GM21526 (cell line): Measurements from ENCODE around the gene ANO6.

Experiments
- ATAC-seq: cut with Tn5 transposase; IDR thresholded peaks from one replicate; pipeline ENCODE4 v1.9.1; 2021; ENCODE audit warnings: moderate library complexity; ENCODE audit not compliant: unreplicated experiment, low FRiP score

The ANO6 gene

GRCh38 chr12:45429831-45430230 is 213.9 kb downstream of the ANO6 start:
- no peak for ATAC-seq

GRCh38 chr12:45431126-45431525 is 215.2 kb downstream of the ANO6 start:
- ATAC-seq: no peak

GRCh38 chr12:45432710-45433109 is 216.8 kb downstream of the ANO6 start:
- ATAC-seq: no peak

- ATAC-seq: no peak
Measured at GRCh38 chr12:45433441-45433868, 217.6 kb downstream of the ANO6 start.

GRCh38 chr12:45434094-45434493 is 218.2 kb downstream of the ANO6 start:
- ATAC-seq: no peak

GRCh38 chr12:45435945-45436710 is 220.2 kb downstream of the ANO6 start:
- ATAC-seq: no peak

- ATAC-seq: no peak
Measured at GRCh38 chr12:45439039-45439438, 223.1 kb downstream of the ANO6 start.

GRCh38 chr12:45446013-45446412 is 230.1 kb downstream of the ANO6 start:
- no peak for ATAC-seq

GRCh38 chr12:45458238-45458637 is 242.3 kb downstream of the ANO6 start:
- ATAC-seq: no peak

- ATAC-seq: no peak
Measured at GRCh38 chr12:45458854-45459807, 243.2 kb downstream of the ANO6 start.

- no peak for ATAC-seq
Measured at GRCh38 chr12:45462506-45462905, 246.6 kb downstream of the ANO6 start.

- no peak for ATAC-seq
Measured at GRCh38 chr12:45464699-45465098, 248.8 kb downstream of the ANO6 start.

GRCh38 chr12:45468751-45469615 is 253.1 kb downstream of the ANO6 start:
- no peak for ATAC-seq

- ATAC-seq: no peak
Measured at GRCh38 chr12:45469902-45470301, 254.0 kb downstream of the ANO6 start.

GRCh38 chr12:45473636-45474035 is 257.7 kb downstream of the ANO6 start:
- ATAC-seq: no peak

GRCh38 chr12:45475594-45475993 is 259.7 kb downstream of the ANO6 start:
- no peak for ATAC-seq

- ATAC-seq: no peak
Measured at GRCh38 chr12:45477526-45477925, 261.6 kb downstream of the ANO6 start.

GRCh38 chr12:45478931-45479330 is 263.0 kb downstream of the ANO6 start:
- no peak for ATAC-seq

GRCh38 chr12:45481746-45482145 is 265.9 kb downstream of the ANO6 start:
- ATAC-seq: no peak

- no peak for ATAC-seq
Measured at GRCh38 chr12:45483571-45483970, 267.7 kb downstream of the ANO6 start.
